ENCODE measurements around the gene SH3BP5. TPM values are rescaled to one million over a fixed set of nuclear protein-coding genes. Genes with fewer than 3 reads are reported as not detected.

The SH3BP5 gene
- total RNA-seq, 1 experiment from 2014 or later, result 39.3 TPM

GRCh38 chr3:15319136-15319535 lies 13.2 kb downstream of the SH3BP5 start:
- intact Hi-C loops (cut with micrococcal nuclease; ENCODE audit: unreplicated experiment), result no loop called here

GRCh38 chr3:15318661-15319060 lies 13.7 kb downstream of the SH3BP5 start:
- TF ChIP-seq EZH2 (IDR thresholded peaks at IDR 0.05; ENCODE audit: low read depth), result no peak
- no peak for TF ChIP-seq CTCF (conservative IDR thresholded peaks at IDR 0.05)
- Histone ChIP-seq H4K20me1 (ENCODE audit: insufficient read depth) (no peaks in the 10 kb centered on the region), H3K4me2 (no peak overlapping the region), H3K4me1 (replicated peaks; ENCODE audit: insufficient read depth) (peaks cover 14% of the 10 kb centered on the region), H3K79me2 (ENCODE audit: low read depth) (peaks cover 59% of the 10 kb centered on the region), H3F3A (ENCODE audit: insufficient read depth, low read depth) (peaks cover 6% of the 10 kb centered on the region; the same call in 1 of the 2 replicates), H3K9me2 (ENCODE audit: insufficient read depth) (no peaks in the 10 kb centered on the region), H3K36me3 (ENCODE audit: low read depth) (no peaks in the 10 kb centered on the region), H3K4me3 (no peak overlapping the region), H3K27ac (no peak overlapping the region), H3K27me3 (ENCODE audit: insufficient read depth, low read depth) (no peaks in the 10 kb centered on the region), H3K9me3 (ENCODE audit: insufficient read depth, low read depth) (no peaks in the 10 kb centered on the region), H2AFZ (no peak overlapping the region)
- ChIA-PET POLR2A (ENCODE audit: unreplicated experiment) (no interaction called here), CTCF (no interaction called here)
- no TSS peak for BruUV-seq (replicated peaks)
- intact Hi-C loops (cut with micrococcal nuclease; ENCODE audit: unreplicated experiment), result no loop called here
- no peak for DNase-seq

More at GRCh38 chr3:15319136-15319535, 13.2 kb downstream of the SH3BP5 start:
- Histone ChIP-seq H3K27ac (no peak overlapping the region), H3K9me2 (ENCODE audit: insufficient read depth) (no peaks in the 10 kb centered on the region), H3K4me2 (no peak overlapping the region), H3K79me2 (ENCODE audit: low read depth) (peaks cover 63% of the 10 kb centered on the region), H3K27me3 (ENCODE audit: insufficient read depth, low read depth) (no peaks in the 10 kb centered on the region), H3F3A (ENCODE audit: insufficient read depth, low read depth) (peaks cover 6% of the 10 kb centered on the region; the same call in 1 of the 2 replicates), H3K36me3 (ENCODE audit: low read depth) (no peaks in the 10 kb centered on the region), H3K9me3 (ENCODE audit: insufficient read depth, low read depth) (no peaks in the 10 kb centered on the region), H4K20me1 (ENCODE audit: insufficient read depth) (no peaks in the 10 kb centered on the region), H3K4me3 (no peak overlapping the region), H2AFZ (no peak overlapping the region), H3K4me1 (replicated peaks; ENCODE audit: insufficient read depth) (peaks cover 18% of the 10 kb centered on the region)
- CTCF ChIA-PET, result no interaction called here
- no TSS peak for BruUV-seq (replicated peaks)
- DNase-seq, result no peak
- POLR2A ChIA-PET (ENCODE audit: unreplicated experiment), result no interaction called here
- no peak for TF ChIP-seq EZH2 (IDR thresholded peaks at IDR 0.05; ENCODE audit: low read depth)
- no peak for TF ChIP-seq CTCF (conservative IDR thresholded peaks at IDR 0.05)

- CTCF ChIA-PET, result interaction anchor here (0.7 kb wide), 1 partner anchor 686 kb away, joined by 5 read pairs; no protein-coding TSS in a partner anchor
- intact Hi-C loops (cut with micrococcal nuclease; ENCODE audit: unreplicated experiment), result no loop called here
- no peak for TF ChIP-seq CTCF (conservative IDR thresholded peaks at IDR 0.05)
- TF ChIP-seq EZH2 (IDR thresholded peaks at IDR 0.05; ENCODE audit: low read depth), result no peak
- BruUV-seq (replicated peaks), result no TSS peak
- Histone ChIP-seq H3K9me2 (ENCODE audit: insufficient read depth) (no peaks in the 10 kb centered on the region), H3K9me3 (ENCODE audit: insufficient read depth, low read depth) (no peaks in the 10 kb centered on the region), H3K27ac (no peak overlapping the region), H3K4me2 (no peak overlapping the region), H3K79me2 (ENCODE audit: low read depth) (peaks cover 54% of the 10 kb centered on the region), H3K4me1 (replicated peaks; ENCODE audit: insufficient read depth) (peaks cover 14% of the 10 kb centered on the region), H2AFZ (no peak overlapping the region), H3F3A (ENCODE audit: insufficient read depth, low read depth) (peaks cover 14% of the 10 kb centered on the region), H3K4me3 (no peak overlapping the region), H4K20me1 (ENCODE audit: insufficient read depth) (no peaks in the 10 kb centered on the region), H3K27me3 (ENCODE audit: insufficient read depth, low read depth) (no peaks in the 10 kb centered on the region), H3K36me3 (ENCODE audit: low read depth) (no peaks in the 10 kb centered on the region)
- no peak for DNase-seq
- POLR2A ChIA-PET (ENCODE audit: unreplicated experiment), result no interaction called here
These were observed 15.4 kb downstream of the SH3BP5 start for GRCh38 chr3:15316998-15317435.
